RPMI8226 (cell line): ENCODE data around the gene TAF10.

Source experiments
- DNase-seq: peaks from one replicate; pipeline ENCODE4 v3.0.0-alpha.2; 2015

Gene TAF10

GRCh38 chr11:6623391-6624363 is 11.7 kb upstream of the TAF10 start:
- no peak for DNase-seq

GRCh38 chr11:6622261-6623171 is 10.5 kb upstream of the TAF10 start:
- peak; percentile 66 for DNase-seq

- DNase-seq = no peak
Observed at GRCh38 chr11:6621711-6622211, 9.7 kb upstream of the TAF10 start.

GRCh38 chr11:6620636-6621035 is 8.6 kb upstream of the TAF10 start:
- DNase-seq = no peak

- peak; percentile 80 for DNase-seq
Observed at GRCh38 chr11:6619004-6619745, 7.2 kb upstream of the TAF10 start, which contains the start of gene TPP1. Gene TPP1 (minus strand): TSS chr11:6619422. CDS start chr11:6619400, 22 bp downstream.

- no peak for DNase-seq
Observed at GRCh38 chr11:6618117-6619003, 6.3 kb upstream of the TAF10 start.

- DNase-seq = no peak
Observed at GRCh38 chr11:6617315-6617781, 5.3 kb upstream of the TAF10 start.

- no peak for DNase-seq
Observed at GRCh38 chr11:6616596-6617250, 4.7 kb upstream of the TAF10 start.

GRCh38 chr11:6615882-6616585 is 4.0 kb upstream of the TAF10 start:
- DNase-seq = no peak

- no peak for DNase-seq
Observed at GRCh38 chr11:6615046-6615445, 3.0 kb upstream of the TAF10 start.

GRCh38 chr11:6614446-6614845 is 2.4 kb upstream of the TAF10 start:
- DNase-seq = no peak

- DNase-seq = no peak
Observed at GRCh38 chr11:6613496-6613895, 1.5 kb upstream of the TAF10 start.

GRCh38 chr11:6611963-6612212 is 128 bp downstream of the TAF10 start:
- no peak for DNase-seq

GRCh38 chr11:6611092-6611962 is 689 bp downstream of the TAF10 start:
- peak; percentile 14 for DNase-seq

GRCh38 chr11:6610591-6610990 is 1.4 kb downstream of the TAF10 start:
- no peak for DNase-seq

- DNase-seq = no peak
Observed at GRCh38 chr11:6609502-6610015, 2.5 kb downstream of the TAF10 start.

GRCh38 chr11:6608726-6609501 is 3.1 kb downstream of the TAF10 start:
- DNase-seq = no peak

GRCh38 chr11:6608011-6608410 is 4.0 kb downstream of the TAF10 start:
- no peak for DNase-seq
